B cell (primary cell): ENCODE data around the gene PGP. TPM values are rescaled to one million over a fixed set of nuclear protein-coding genes. Genes with fewer than 3 reads are reported as not detected.
A peak's percentile ranks its signal among the peaks of the same experiment; 100 is the strongest.

Experiments
- ATAC-seq: fragments of 200-7000 bp; cut with Tn5 transposase; one replicate; pipeline ENCODE4 v1.10.0; 2021; ENCODE audit warnings: low read depth, mild to moderate bottlenecking, moderate number of reproducible peaks, moderate library complexity
- CTCF ChIA-PET: fragments of 350-600 bp; sonication (Branson Sonifier 250); formaldehyde crosslinking; loops from one replicate; lab custom pipeline; 2021; ENCODE audit warnings: antibody characterized with exemption, inconsistent platforms; lab: Charles Lee
- POLR2A ChIA-PET: fragments of 350-600 bp; sonication (Branson Sonifier 250); formaldehyde crosslinking; loops from one replicate; lab custom pipeline; 2021; ENCODE audit warnings: antibody characterized with exemption; lab: Charles Lee
- DNase-seq: peaks from one replicate; pipeline ENCODE4 v3.0.0; 2013
- H2AFZ ChIP-seq: 2 replicates; pipeline ENCODE4 v1.6.1; 2012; ENCODE audit warnings: mild to moderate bottlenecking, low read depth, low read length; ENCODE audit not compliant: insufficient read depth, poor library complexity, severe bottlenecking
- H3K27ac ChIP-seq, 2 donors: 1 replicate in 1 of 2; 2 replicates in 1 of 2; pipeline ENCODE4 v1.5.1; 2012 to 2013; ENCODE audit warnings: low read length in 2 of 2, mild to moderate bottlenecking in 2 of 2, moderate library complexity in 1 of 2
- H3K27me3 ChIP-seq, 4 experiments: fragments of 200-600 bp in 1 of 4; sonication (generic) in 1 of 4; replicated peaks in 1 of 4; 1 replicate in 2 of 4; 2 replicates in 2 of 4; pipeline versions ENCODE4 v1.6.1 to v1.7.0; 2013 to 2016; ENCODE audit warnings: low read length in 3 of 4, mild to moderate bottlenecking in 2 of 4, mixed read lengths in 1 of 4, moderate library complexity in 1 of 4; ENCODE audit not compliant: insufficient read depth in 4 of 4, control insufficient read depth in 3 of 4; ENCODE audit errors: control extremely low read depth in 1 of 4
- H3K36me3 ChIP-seq, 2 experiments: replicated peaks in 1 of 2; 1 replicate in 1 of 2; 2 replicates in 1 of 2; pipeline versions ENCODE4 v1.6.1 to v1.7.1; 2013; ENCODE audit warnings: low read length in 1 of 2; ENCODE audit not compliant: insufficient read depth in 2 of 2, control insufficient read depth in 1 of 2; ENCODE audit errors: control extremely low read depth in 1 of 2, extremely low read depth in 1 of 2
- H3K4me1 ChIP-seq, 2 donors: fragments of 200-600 bp in 1 of 2; sonication (generic) in 1 of 2; 1 replicate in 1 of 2; 2 replicates in 1 of 2; pipeline versions ENCODE4 v1.5.1 to v1.6.1; 2013 to 2017; ENCODE audit warnings: low read length in 2 of 2; ENCODE audit not compliant: control insufficient read depth in 2 of 2, insufficient read depth in 2 of 2
- H3K4me2 ChIP-seq: replicated peaks from 2 replicates; pipeline ENCODE3; 2012; ENCODE audit warnings: mild to moderate bottlenecking, low read depth, low read length; ENCODE audit not compliant: poor library complexity, severe bottlenecking
- H3K4me3 ChIP-seq, 5 experiments: fragments of 200-600 bp in 1 of 5; sonication (generic) in 1 of 5; 1 replicate in 3 of 5; 2 replicates in 2 of 5; pipeline versions ENCODE4 v1.5.1 to v1.7.0; 2011 to 2016; ENCODE audit warnings: low read length in 4 of 5, mild to moderate bottlenecking in 4 of 5, low read depth in 2 of 5, control low read depth in 1 of 5, moderate library complexity in 1 of 5; ENCODE audit not compliant: insufficient read depth in 1 of 5; ENCODE audit errors: control extremely low read depth in 1 of 5, extremely low read depth in 1 of 5
- H3K79me2 ChIP-seq: fragments of 200-600 bp; sonication (generic); one replicate; pipeline ENCODE4 v1.6.0; 2016; ENCODE audit warnings: low read length; ENCODE audit not compliant: control insufficient read depth, insufficient read depth
- H3K9ac ChIP-seq: fragments of 200-600 bp; sonication (generic); 2 replicates; pipeline ENCODE4 v1.6.1; 2017; ENCODE audit warnings: mild to moderate bottlenecking, low read length, moderate library complexity
- H3K9me3 ChIP-seq, 3 donors: one replicate each; pipeline versions ENCODE4 v1.6.1 to v1.7.1; 2013; ENCODE audit warnings: low read length in 2 of 3; ENCODE audit not compliant: control insufficient read depth in 2 of 3, insufficient read depth in 1 of 3; ENCODE audit errors: control extremely low read depth in 1 of 3
- H4K20me1 ChIP-seq: 2 replicates; pipeline ENCODE4 v1.6.0; 2012; ENCODE audit warnings: mild to moderate bottlenecking, low read length; ENCODE audit not compliant: insufficient read depth, control insufficient read depth, poor library complexity, severe bottlenecking
- H3K27ac Mint-ChIP-seq: one replicate; pipeline ENCODE4 v1.8.0; 2021; ENCODE audit warnings: mixed read lengths
- H3K27me3 Mint-ChIP-seq: one replicate; pipeline ENCODE4 v1.8.0; 2021; ENCODE audit warnings: mixed read lengths
- H3K4me1 Mint-ChIP-seq: one replicate; pipeline ENCODE4 v1.8.0; 2021; ENCODE audit warnings: mixed read lengths
- H3K4me3 Mint-ChIP-seq: one replicate; pipeline ENCODE4 v1.8.0; 2021; ENCODE audit warnings: mixed read lengths
- H3K9me3 Mint-ChIP-seq: one replicate; pipeline ENCODE4 v1.8.0; 2022; ENCODE audit warnings: mixed read lengths; ENCODE audit not compliant: insufficient read depth
- CTCF ChIP-seq: fragments of 200-600 bp; IDR thresholded peaks from one replicate; pipeline ENCODE4 v1.8.0; 2022; ENCODE audit warnings: antibody characterized with exemption, mild to moderate bottlenecking
- EZH2 ChIP-seq: IDR thresholded peaks from 2 replicates; pipeline ENCODE4 v1.6.1; 2012; ENCODE audit warnings: borderline replicate concordance, low read depth, mild to moderate bottlenecking, moderate library complexity, low read length; ENCODE audit not compliant: insufficient read depth, poor library complexity, severe bottlenecking
- WGBS: methylation state at CpG from one replicate; pipeline ENCODE4 v1.1.5; 2013; ENCODE audit warnings: missing lambda C conversion rate; ENCODE audit not compliant: insufficient coverage; 5-methylcytosine and 5-hydroxymethylcytosine counted together
- intact Hi-C: fragments of 100-400 bp; cut with micrococcal nuclease; formaldehyde crosslinking; loops from one replicate; pipeline ENCODE4 v1.10.0; 2022
- polyA plus RNA-seq: library from polyadenylated mRNA; depleted of rRNA; stranded (reverse); fragments of >200 nt; gene quantifications from 2 replicates; pipeline ENCODE4 v1.2.3, GENCODE V29; 2012
- total RNA-seq, 2 donors: library from RNA; stranded (reverse); fragments of 120-200 nt in 1 of 2; gene quantifications; 1 replicate in 1 of 2; 2 replicates in 1 of 2; pipeline versions ENCODE4 v1.2.3 to v1.2.4, GENCODE V29; 2013 to 2022

PGP gene
- total and polyA plus RNA-seq, 2 donors (not counting 1 experiment from before 2014, with no cell fraction given): 15.4 to 16.5 TPM

GRCh38 chr16:2196981-2197511 is 17.6 kb downstream of the PGP start:
- 32% methylated on average over 26 of the region's 32 CpGs for WGBS
- no peak overlapping the region for H3K27ac Mint-ChIP-seq
- intact Hi-C loops: loop anchor here (10.0 kb wide), 2 partner anchors 148 to 408 kb away; partner anchors contain the start of gene ABCA3
- Histone ChIP-seq H3K36me3 (no peaks in the 10 kb centered on the region), H3K4me2 (peak overlapping the region; percentile 69), H3K27ac (no peak overlapping the region), H3K79me2 (no peaks in the 10 kb centered on the region), H3K9ac (no peak overlapping the region), H4K20me1 (no peaks in the 10 kb centered on the region), H3K9me3 (peaks cover 0 to 6% (median 0%) of the 10 kb centered on the region in 3 donors), H2AFZ (no peak overlapping the region), H3K27me3 (peaks cover 0 to 50% (median 20%) of the 10 kb centered on the region in 4 experiments), H3K4me1 (peaks cover 12 to 22% of the 10 kb centered on the region in 2 donors), H3K4me3 (no peak overlapping the region)
- H3K4me1 Mint-ChIP-seq: peaks cover 10% of the 10 kb centered on the region
- no peaks in the 10 kb centered on the region for H3K9me3 Mint-ChIP-seq
- TF ChIP-seq CTCF (no peak), EZH2 (peak; percentile 75)
- no peak for ATAC-seq
- DNase-seq: no peak
- peaks cover 33% of the 10 kb centered on the region for H3K27me3 Mint-ChIP-seq
- H3K4me3 Mint-ChIP-seq: peak overlapping the region; percentile 67
- CTCF ChIA-PET: interaction anchor here (0.6 to 4.7 kb wide), 2 partner anchors 54 to 338 kb away, joined by 3 to 71 read pairs; partner anchors contain the start of gene ECI1
- POLR2A ChIA-PET: no interaction called here
